H1 (cell line): ENCODE results near the gene FANCD2OS. TPM values are rescaled to one million over a fixed set of nuclear protein-coding genes. Genes with fewer than 3 reads are reported as not detected.

Source experiments
- CTCF ChIA-PET: fragments of 300-600 bp; sonication (Branson Sonifier 250); formaldehyde crosslinking; loops from one replicate; lab custom pipeline; 2021; ENCODE audit not compliant: partially characterized antibody; lab: Charles Lee
- POLR2A ChIA-PET: fragments of 300-600 bp; sonication (Branson Sonifier 250); formaldehyde crosslinking; loops from one replicate; lab custom pipeline; 2021; ENCODE audit warnings: inconsistent platforms; ENCODE audit not compliant: partially characterized antibody; lab: Charles Lee
- DNase-seq, 2 experiments: peaks; one replicate each; pipeline versions ENCODE4 v3.0.0 to v3.0.0-alpha.2; 2010 to 2022; ENCODE audit warnings: low spot score in 2 of 2, low read depth in 1 of 2, mixed read lengths in 1 of 2
- FAIRE-seq: peaks from 2 replicates; lab custom pipeline; 2011; peaks lifted over from hg19 to GRCh38; lab: Jason Lieb, UNC
- H2AFZ ChIP-seq: 2 replicates; pipeline ENCODE4 v1.8.1; 2012; ENCODE audit warnings: low read length, inconsistent platforms
- H2AK5ac ChIP-seq: 2 replicates; pipeline ENCODE4 v1.6.1; 2013; ENCODE audit warnings: low read depth, low read length
- H2BK120ac ChIP-seq: replicated peaks from 2 replicates; pipeline ENCODE3; 2013; ENCODE audit warnings: low read depth, low read length, inconsistent platforms
- H2BK12ac ChIP-seq: 2 replicates; pipeline ENCODE4 v1.6.1; 2013; ENCODE audit warnings: low read depth, low read length
- H2BK15ac ChIP-seq: 2 replicates; pipeline ENCODE4 v1.6.1; 2013; ENCODE audit warnings: low read length
- H2BK20ac ChIP-seq: 2 replicates; pipeline ENCODE4 v1.6.1; 2013; ENCODE audit warnings: low read length
- H2BK5ac ChIP-seq: 2 replicates; pipeline ENCODE4 v1.6.1; 2013; ENCODE audit warnings: low read depth, low read length
- H3K14ac ChIP-seq: 2 replicates; pipeline ENCODE4 v1.6.1; 2013; ENCODE audit warnings: inconsistent platforms; ENCODE audit not compliant: insufficient read length
- H3K18ac ChIP-seq: 2 replicates; pipeline ENCODE4 v1.6.1; 2013; ENCODE audit warnings: low read length; ENCODE audit errors: extremely low read depth
- H3K23ac ChIP-seq: 2 replicates; pipeline ENCODE4 v1.6.1; 2013; ENCODE audit warnings: inconsistent platforms; ENCODE audit not compliant: insufficient read length
- H3K23me2 ChIP-seq: 2 replicates; pipeline ENCODE4 v1.6.1; 2013; ENCODE audit warnings: low read depth, low read length
- H3K27ac ChIP-seq: 2 replicates; pipeline ENCODE4 v1.6.1; 2011; ENCODE audit warnings: low read depth, low read length, inconsistent platforms
- H3K27me3 ChIP-seq, 4 experiments: replicated peaks in 1 of 4; 1 replicate in 1 of 4; 2 replicates in 3 of 4; pipeline versions ENCODE4 v1.6.1 to v1.8.1; 2011 to 2013; ENCODE audit warnings: low read length in 3 of 4, mild to moderate bottlenecking in 3 of 4, inconsistent platforms in 2 of 4, mixed read lengths in 2 of 4, moderate library complexity in 1 of 4; ENCODE audit not compliant: control insufficient read depth in 3 of 4, insufficient read depth in 3 of 4; ENCODE audit errors: extremely low read depth in 1 of 4
- H3K36me3 ChIP-seq, 4 experiments: 2 replicates each; pipeline versions ENCODE4 v1.6.1 to v1.8.1; 2011 to 2013; ENCODE audit warnings: mild to moderate bottlenecking in 4 of 4, low read length in 3 of 4, moderate library complexity in 2 of 4, control low read depth in 1 of 4, inconsistent platforms in 1 of 4; ENCODE audit not compliant: insufficient read depth in 4 of 4, control insufficient read depth in 2 of 4
- H3K4ac ChIP-seq: replicated peaks from 2 replicates; pipeline ENCODE3; 2013; ENCODE audit warnings: low read length, low read depth, mixed read lengths, inconsistent platforms; ENCODE audit not compliant: insufficient read length
- H3K4me1 ChIP-seq, 4 experiments: replicated peaks in 1 of 4; 1 replicate in 1 of 4; 2 replicates in 3 of 4; pipeline versions ENCODE4 v1.6.1 to v1.8.1; 2011 to 2013; ENCODE audit warnings: low read length in 3 of 4, inconsistent platforms in 2 of 4, mixed read lengths in 1 of 4; ENCODE audit not compliant: insufficient read depth in 4 of 4, control insufficient read depth in 3 of 4
- H3K4me2 ChIP-seq, 2 experiments: 2 replicates each; pipeline versions ENCODE4 v1.6.1 to v1.8.1; 2011 to 2013; ENCODE audit warnings: low read depth in 2 of 2, low read length in 2 of 2, control low read depth in 1 of 2, inconsistent platforms in 1 of 2, mild to moderate bottlenecking in 1 of 2; ENCODE audit not compliant: insufficient read depth in 1 of 2
- H3K4me3 ChIP-seq, 4 experiments: fragments of 200-600, 300-600 bp in 1 of 4; sonication (generic), shearing (Covaris generic), sonication (Bioruptor Twin) in 1 of 4; 2 replicates each; pipeline versions ENCODE4 v1.5.1 to v1.8.1; 2011 to 2016; ENCODE audit warnings: low read length in 4 of 4, low read depth in 3 of 4, control low read depth in 2 of 4, inconsistent platforms in 2 of 4, mild to moderate bottlenecking in 2 of 4, mixed read lengths in 1 of 4, moderate library complexity in 1 of 4; ENCODE audit not compliant: insufficient read depth in 2 of 4; ENCODE audit errors: extremely low read depth in 1 of 4
- H3K56ac ChIP-seq: replicated peaks from 2 replicates; pipeline ENCODE3; 2013; ENCODE audit warnings: low read depth, mild to moderate bottlenecking, mixed read lengths, low read length, inconsistent platforms; ENCODE audit not compliant: insufficient read length
- H3K79me1 ChIP-seq: 2 replicates; pipeline ENCODE4 v1.6.1; 2013; ENCODE audit warnings: low read depth, low read length, control low read depth
- H3K79me2 ChIP-seq, 2 experiments: 2 replicates each; pipeline versions ENCODE4 v1.6.1 to v1.8.1; 2012 to 2013; ENCODE audit warnings: low read length in 2 of 2, mild to moderate bottlenecking in 2 of 2, inconsistent platforms in 1 of 2; ENCODE audit not compliant: insufficient read depth in 2 of 2, control insufficient read depth in 1 of 2
- H3K9ac ChIP-seq, 4 experiments: replicated peaks in 1 of 4; 1 replicate in 1 of 4; 2 replicates in 3 of 4; pipeline versions ENCODE4 v1.6.1 to v1.8.1; 2011 to 2013; ENCODE audit warnings: low read depth in 3 of 4, low read length in 3 of 4, control low read depth in 2 of 4, mild to moderate bottlenecking in 2 of 4, moderate library complexity in 2 of 4, inconsistent platforms in 1 of 4; ENCODE audit errors: extremely low read depth in 1 of 4
- H3K9me3 ChIP-seq, 2 experiments: 2 replicates each; pipeline versions ENCODE4 v1.6.1 to v1.8.1; 2012 to 2013; ENCODE audit warnings: mild to moderate bottlenecking in 2 of 2, moderate library complexity in 2 of 2, control low read depth in 1 of 2, inconsistent platforms in 1 of 2, low read depth in 1 of 2, low read length in 1 of 2, mixed read lengths in 1 of 2; ENCODE audit not compliant: insufficient read depth in 2 of 2
- H4K20me1 ChIP-seq, 2 experiments: replicated peaks in 1 of 2; 2 replicates each; pipeline versions ENCODE3 to v1.8.1; 2011 to 2013; ENCODE audit warnings: inconsistent platforms in 2 of 2, low read length in 2 of 2, mild to moderate bottlenecking in 1 of 2; ENCODE audit not compliant: insufficient read depth in 2 of 2, control insufficient read depth in 1 of 2
- H4K5ac ChIP-seq: 2 replicates; pipeline ENCODE4 v1.6.1; 2013; ENCODE audit warnings: low read length, low read depth, mixed read lengths, inconsistent platforms; ENCODE audit not compliant: insufficient read length
- H4K8ac ChIP-seq: 2 replicates; pipeline ENCODE4 v1.8.0; 2013; ENCODE audit warnings: mild to moderate bottlenecking, moderate library complexity, low read length, inconsistent platforms; ENCODE audit not compliant: insufficient read depth; ENCODE audit errors: extremely low read depth
- H4K91ac ChIP-seq: replicated peaks from 2 replicates; pipeline ENCODE3; 2013; ENCODE audit warnings: low read length, mixed read lengths, inconsistent platforms; ENCODE audit not compliant: insufficient read length
- BACH1 ChIP-seq: IDR thresholded peaks from 2 replicates; pipeline ENCODE4 v1.6.1; 2012; ENCODE audit warnings: low read length, improper control_type of control experiment
- MAFK ChIP-seq: IDR thresholded peaks from 2 replicates; pipeline ENCODE4 v1.6.1; 2012; ENCODE audit warnings: low read depth, mild to moderate bottlenecking, improper control_type of control experiment, low read length
- WGBS, 2 experiments: shearing (Covaris generic) in 1 of 2; methylation state at CpG; one replicate each; pipeline versions ENCODE4 v1.1.6 to v1.1.7; 2013 to 2015; ENCODE audit warnings: low lambda C conversion rate in 2 of 2, mixed read lengths in 2 of 2, inconsistent platforms in 1 of 2, low coverage in 1 of 2, missing lambda C conversion rate in 1 of 2; ENCODE audit not compliant: insufficient replicate concordance in 2 of 2, insufficient coverage in 1 of 2, insufficient read length in 1 of 2; ENCODE audit errors: extremely low coverage in 1 of 2, missing lambda C conversion rate in 1 of 2; 5-methylcytosine and 5-hydroxymethylcytosine counted together
- polyA plus RNA-seq, 7 experiments: library from polyadenylated mRNA; depleted of rRNA in 3 of 7; stranded (reverse) in 5 of 7; unstranded in 2 of 7; fragments of >200 nt in 5 of 7; fragments of 200-250 nt in 2 of 7; gene quantifications; 1 replicate in 5 of 7; 2 replicates in 1 of 7; 4 replicates in 1 of 7; pipeline versions ENCODE4 v1.2.1 to v1.2.3, GENCODE V29; 2011 to 2013; ENCODE audit warnings: missing spikeins in 2 of 7, mixed read lengths in 2 of 7
- total RNA-seq: library from RNA; stranded (reverse); fragmentation: NEBNext Ultra II Directional; extraction: Animal tissue kit (Norgen Biotek cat#: 25700); gene quantifications from 2 replicates; pipeline ENCODE4 v1.2.1, GENCODE V29; 2021

Gene FANCD2OS
- total and polyA plus RNA-seq, 2 of the 8 experiments (the other 6 are each of a cell fraction or from before 2014, with no cell fraction given) = not detected

DNA sequence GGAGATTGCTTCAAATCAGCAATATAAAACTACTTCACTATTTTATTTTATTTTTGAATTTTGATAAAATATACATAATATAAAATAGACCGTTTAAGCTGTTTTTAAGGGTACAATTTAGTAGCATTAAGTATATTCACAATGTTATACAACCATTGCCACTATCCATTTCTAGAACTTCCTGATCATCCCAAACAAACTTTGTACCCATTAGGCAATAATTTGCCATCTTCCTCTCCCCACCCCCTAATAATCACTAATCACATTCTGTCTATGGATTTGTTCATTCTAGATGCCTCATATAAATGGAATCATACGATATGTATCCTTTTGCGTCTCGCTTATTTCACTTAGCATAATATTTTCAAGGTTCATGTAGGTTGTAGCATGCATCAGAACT, 53.0 kb downstream of the FANCD2OS start:
- 93% methylated on average over 4 of the region's 4 CpGs; no CpG with 5 or more reads in 1 of the 2 experiments for WGBS, 2 experiments
- no peak overlapping the region for H3K27ac ChIP-seq
- H2BK5ac ChIP-seq = no peak overlapping the region
- no peaks in the 10 kb centered on the region for H4K20me1 ChIP-seq
- no peak overlapping the region for H3K18ac ChIP-seq
- no peak overlapping the region for H3K56ac ChIP-seq
- no peak overlapping the region for H3K4me2 ChIP-seq
- H2BK12ac ChIP-seq = no peak overlapping the region
- no peak overlapping the region for H2AFZ ChIP-seq
- H3K9me3 ChIP-seq = no peaks in the 10 kb centered on the region
- H3K23ac ChIP-seq = no peak overlapping the region
- ChIA-PET CTCF (no interaction called here), POLR2A (interaction anchor here (1.1 kb wide), 1 partner anchor 18 kb away, joined by 3 read pairs; no protein-coding TSS in a partner anchor)
- H2AK5ac ChIP-seq = no peak overlapping the region
- no peak overlapping the region for H3K9ac ChIP-seq
- DNase-seq (no peak), FAIRE-seq (no peak)
- no peak overlapping the region for H3K4ac ChIP-seq
- H4K5ac ChIP-seq = no peak overlapping the region
- no peaks in the 10 kb centered on the region for H3K27me3 ChIP-seq
- no peaks in the 10 kb centered on the region for H3K79me1 ChIP-seq
- H3K4me3 ChIP-seq = no peak overlapping the region
- no peak overlapping the region for H3K14ac ChIP-seq
- no peaks in the 10 kb centered on the region for H3K4me1 ChIP-seq
- no peak overlapping the region for H2BK120ac ChIP-seq
- H3K23me2 ChIP-seq = no peaks in the 10 kb centered on the region
- no peak overlapping the region for H4K8ac ChIP-seq
- H3K79me2 ChIP-seq = no peaks in the 10 kb centered on the region
- H2BK15ac ChIP-seq = no peak overlapping the region
- H3K36me3 ChIP-seq = peaks cover 0 to 32% (median 15%) of the 10 kb centered on the region in 4 experiments; a peak in 5 of 8 replicates
- H4K91ac ChIP-seq = no peak overlapping the region
- H2BK20ac ChIP-seq = no peak overlapping the region
- TF ChIP-seq MAFK (no peak), BACH1 (no peak)
